GM08714 (cell line): ENCODE results near the gene MREG.
"Not testable (repeated sequence)": the region's sequence is repeated elsewhere in the genome, so short reads cannot be mapped to it uniquely, and the experiment has no call there.

Experiments used
- H3K4me3 ChIP-seq: fragments of 200-500 bp; sonication (Bioruptor generic); 2 replicates; pipeline ENCODE4 v1.5.1; 2014; ENCODE audit warnings: mild to moderate bottlenecking, low read length, inconsistent platforms
- ZNF274 ChIP-seq: IDR thresholded peaks from 2 replicates; pipeline ENCODE4 v1.6.1; 2012; ENCODE audit warnings: mild to moderate bottlenecking, low read depth, low read length

Gene MREG

DNA sequence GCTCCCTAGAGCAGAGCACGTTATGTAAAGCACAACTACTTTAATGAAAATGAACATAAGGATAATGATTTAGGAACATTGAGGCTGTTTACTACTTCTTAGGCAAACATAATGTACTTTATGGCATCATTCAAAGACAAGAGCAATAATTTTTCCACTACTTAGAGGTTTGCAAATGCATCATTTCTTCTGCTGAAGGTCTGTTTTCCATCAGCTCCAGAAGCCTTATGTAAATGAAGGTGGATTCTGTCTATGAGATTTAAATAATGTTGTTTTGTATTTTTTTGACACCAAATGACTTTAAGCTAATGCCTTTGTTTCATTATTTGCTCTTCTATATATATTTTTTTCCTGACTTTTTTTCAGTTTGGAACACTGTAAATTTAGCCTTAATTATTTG, 28.1 kb downstream of the MREG start:
- TF ChIP-seq ZNF274: no peak
- no peak overlapping the region for H3K4me3 ChIP-seq

DNA sequence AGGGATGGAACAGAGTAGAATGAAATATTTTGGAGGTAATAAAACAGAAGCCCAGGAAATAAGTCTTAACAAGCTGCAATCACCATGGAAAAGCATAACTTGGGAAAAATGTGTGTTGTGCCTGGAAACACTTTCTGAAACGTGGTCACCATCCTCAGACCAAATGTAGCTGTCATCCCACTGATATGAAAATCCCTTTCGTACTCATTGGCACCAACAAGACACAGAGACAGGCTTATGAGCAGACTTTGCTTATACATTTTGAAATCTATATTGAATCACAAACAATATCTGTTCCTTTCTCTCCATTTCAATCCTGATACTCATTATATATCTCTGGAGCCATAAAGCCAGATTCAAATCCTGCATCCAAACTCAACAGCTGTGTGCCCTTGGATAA, 28.7 kb downstream of the MREG start:
- TF ChIP-seq ZNF274: no peak

DNA sequence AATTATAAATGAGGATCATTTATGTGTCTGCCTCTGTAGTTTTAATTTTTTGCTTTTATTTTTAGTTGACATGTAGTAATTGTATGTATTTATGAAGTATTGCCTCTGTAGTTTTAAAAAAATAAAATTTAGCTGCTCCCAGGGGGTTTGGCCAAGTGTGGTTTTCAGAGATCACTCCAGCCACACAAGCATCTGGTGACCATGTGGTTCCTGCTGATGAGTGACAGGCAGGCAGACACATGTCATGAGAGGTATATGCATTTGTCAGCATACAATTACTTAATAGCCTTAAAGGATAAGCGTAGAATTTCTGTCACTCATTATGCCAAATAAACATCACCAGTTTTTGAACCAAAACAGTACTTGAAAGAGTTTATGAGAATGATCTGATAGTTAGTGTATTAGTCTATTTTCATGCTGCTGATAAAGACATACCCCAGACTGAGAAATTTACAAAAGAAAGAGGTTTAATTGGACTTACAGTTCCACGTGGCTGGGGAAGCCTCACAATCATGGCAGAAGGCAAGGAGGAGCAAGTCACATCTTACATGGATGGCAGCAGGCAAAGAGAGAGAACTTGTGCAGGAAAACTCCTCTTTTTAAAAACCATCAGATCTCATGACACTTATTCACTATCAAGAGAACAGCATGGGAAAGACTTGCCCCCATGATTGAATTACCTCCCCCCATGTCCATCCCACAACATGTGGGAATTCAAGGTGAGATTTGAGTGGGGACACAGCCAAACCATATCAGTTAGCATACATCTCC, 29.6 kb downstream of the MREG start:
- H3K4me3 ChIP-seq: no peak overlapping the region
- TF ChIP-seq ZNF274: no peak

More for the DNA sequence above, 28.7 kb downstream of the MREG start:
- no peak overlapping the region for H3K4me3 ChIP-seq

DNA sequence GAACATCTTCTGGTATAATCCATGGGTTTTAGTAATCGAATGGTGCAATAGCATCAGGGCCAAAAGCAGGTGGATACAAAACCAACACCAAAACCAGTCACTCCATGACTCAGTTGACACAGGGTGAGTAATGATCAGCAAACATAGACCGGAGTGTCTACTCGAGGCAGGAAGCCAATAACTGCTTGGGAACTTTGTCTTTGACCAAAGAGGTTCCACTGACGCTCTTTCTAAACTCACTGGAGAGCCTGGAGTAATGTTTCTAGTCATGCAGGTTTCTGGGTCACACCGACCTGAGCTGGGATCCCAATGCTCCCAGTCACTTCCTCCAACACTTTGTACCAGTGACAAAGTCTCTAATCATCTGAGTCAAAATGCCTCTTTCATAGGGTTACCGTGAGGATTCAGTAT, 30.9 kb downstream of the MREG start:
- no peak overlapping the region for H3K4me3 ChIP-seq
- no peak for TF ChIP-seq ZNF274

DNA sequence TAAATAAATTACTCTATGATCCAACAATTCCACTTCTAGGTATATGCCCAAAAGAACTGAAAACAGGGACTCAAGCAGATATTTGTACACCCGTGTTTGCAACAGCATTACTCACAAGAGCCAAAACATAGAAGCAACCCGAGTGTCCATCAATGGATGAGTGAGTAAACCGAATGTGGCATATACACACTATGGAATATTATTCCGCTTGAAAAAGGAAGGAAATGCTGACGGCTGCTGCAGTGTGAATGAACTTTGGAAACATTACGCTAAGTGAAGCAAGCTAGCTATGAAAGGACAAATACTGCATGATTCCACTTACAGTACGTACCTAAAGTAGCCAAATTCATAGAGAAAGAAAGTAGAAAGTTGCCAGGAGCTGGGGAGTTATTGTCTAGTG, 32.2 kb downstream of the MREG start:
- no peak for TF ChIP-seq ZNF274
- no peak overlapping the region for H3K4me3 ChIP-seq

DNA sequence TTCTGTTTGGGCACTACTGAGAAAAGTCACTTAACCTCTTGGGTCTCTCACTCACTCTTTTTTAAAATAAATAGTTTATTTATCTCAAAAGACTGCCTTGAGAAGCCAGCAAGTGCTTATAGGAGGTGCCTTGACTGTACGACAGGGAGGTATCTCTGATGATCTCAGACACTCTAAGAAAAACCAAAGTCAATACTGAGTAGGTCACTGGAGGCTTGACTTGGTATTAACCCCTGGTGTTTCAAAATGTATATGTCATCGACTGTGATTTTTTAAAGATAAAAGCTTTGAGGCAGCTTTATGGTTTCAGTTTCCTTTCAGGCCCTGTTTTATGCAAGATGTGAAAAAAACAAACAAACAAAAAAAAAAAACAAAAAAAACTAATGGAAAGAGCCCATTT, 33.7 kb downstream of the MREG start:
- H3K4me3 ChIP-seq: no peak overlapping the region
- TF ChIP-seq ZNF274: no peak

DNA sequence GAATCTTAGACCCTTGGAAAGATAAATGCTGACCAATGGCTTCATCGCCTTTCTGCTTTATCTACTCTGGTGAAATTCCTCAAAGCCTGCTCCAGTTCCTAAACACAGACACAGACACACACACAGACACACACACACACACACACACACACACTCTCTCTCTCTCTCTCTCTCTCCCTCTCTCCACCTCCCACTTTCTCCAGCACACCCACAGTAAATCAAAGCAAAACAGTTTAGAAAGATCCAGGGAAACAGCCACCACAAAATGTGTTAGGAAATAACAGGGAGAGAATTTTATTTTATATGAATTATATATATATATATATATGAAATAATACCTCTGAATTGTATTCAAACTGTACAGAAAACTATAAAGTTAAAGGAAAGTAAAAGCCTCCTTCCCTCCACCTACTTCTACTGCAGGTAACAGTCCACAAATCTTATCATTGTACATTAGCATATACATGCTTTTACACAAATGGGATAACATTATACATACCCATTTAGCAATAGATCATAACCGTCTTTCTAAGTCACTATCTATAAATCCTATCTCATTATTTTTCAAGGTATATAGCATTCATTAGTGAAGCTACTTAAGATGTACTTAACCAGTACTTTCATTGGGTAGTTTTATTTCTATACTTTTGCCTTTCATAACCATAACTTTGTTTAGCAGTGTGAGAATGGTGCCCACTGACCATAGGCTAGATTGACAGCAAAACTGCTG, 38.5 kb downstream of the MREG start:
- no peak overlapping the region for H3K4me3 ChIP-seq
- TF ChIP-seq ZNF274: no peak

DNA sequence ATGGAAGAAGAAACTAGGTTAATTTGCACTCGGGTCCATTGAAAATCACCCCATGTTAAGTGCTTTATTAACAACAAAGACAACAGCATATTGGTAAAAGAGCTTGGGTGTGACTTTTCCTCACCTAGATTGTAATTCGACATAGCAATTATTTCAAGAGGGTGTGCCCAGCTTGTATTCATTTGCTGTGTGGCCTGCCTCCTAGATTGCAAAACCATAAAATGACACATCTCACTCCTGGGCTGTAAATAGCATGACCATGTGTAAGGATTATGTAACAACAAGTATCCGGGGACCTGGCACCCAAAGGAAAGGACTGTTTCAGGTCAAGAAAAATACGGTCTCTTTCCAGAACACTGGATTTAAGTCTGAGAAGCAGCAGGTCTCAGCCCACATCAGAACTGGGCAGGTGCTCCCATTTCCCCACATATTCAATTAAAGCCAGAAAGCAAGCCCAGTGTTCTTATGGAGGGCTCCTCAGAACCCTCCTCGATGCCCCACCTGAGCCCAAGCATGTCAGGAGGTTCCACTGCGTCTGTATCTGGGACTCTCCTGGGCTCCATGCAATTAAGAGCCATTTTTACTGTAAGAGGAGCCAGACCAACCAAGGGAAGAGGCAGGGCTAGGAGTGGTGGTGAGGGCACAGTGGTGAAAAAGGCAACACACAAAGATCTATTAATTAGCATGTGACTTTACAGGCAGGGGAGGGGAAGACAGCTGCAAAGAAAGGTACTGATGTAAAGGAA, 39.2 kb downstream of the MREG start:
- no peak for TF ChIP-seq ZNF274
- no peak overlapping the region for H3K4me3 ChIP-seq

DNA sequence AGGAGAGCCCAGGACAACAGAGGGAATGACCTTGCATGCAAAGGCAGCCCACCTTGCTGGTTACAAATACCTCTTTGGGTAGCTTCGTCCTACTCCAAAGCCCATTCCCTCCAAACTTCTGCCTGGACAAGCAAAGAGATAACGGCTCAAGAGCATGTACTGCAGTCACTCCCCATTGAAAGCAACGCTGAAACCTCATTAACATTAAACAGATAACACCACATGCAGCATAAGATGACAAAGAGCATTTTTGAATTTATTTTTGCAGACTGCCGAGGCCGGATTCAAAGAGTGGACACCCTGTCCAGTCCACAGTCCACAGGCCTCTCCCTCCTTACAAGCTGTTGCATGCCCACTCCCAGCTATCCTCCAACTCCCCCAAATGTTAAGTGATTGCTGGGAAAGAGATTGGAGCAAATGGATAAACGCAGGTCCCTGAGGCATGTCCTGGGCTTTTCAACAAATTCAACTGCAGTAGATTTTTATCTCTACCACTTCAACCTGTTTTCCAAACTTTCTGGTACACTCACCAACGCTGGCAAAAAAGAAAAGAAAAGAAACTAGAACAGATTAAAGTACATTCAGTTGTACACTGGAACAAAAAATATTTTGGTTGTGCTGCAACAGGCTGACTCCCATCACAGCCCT, 40.1 kb downstream of the MREG start:
- no peak for TF ChIP-seq ZNF274
- no peak overlapping the region for H3K4me3 ChIP-seq

DNA sequence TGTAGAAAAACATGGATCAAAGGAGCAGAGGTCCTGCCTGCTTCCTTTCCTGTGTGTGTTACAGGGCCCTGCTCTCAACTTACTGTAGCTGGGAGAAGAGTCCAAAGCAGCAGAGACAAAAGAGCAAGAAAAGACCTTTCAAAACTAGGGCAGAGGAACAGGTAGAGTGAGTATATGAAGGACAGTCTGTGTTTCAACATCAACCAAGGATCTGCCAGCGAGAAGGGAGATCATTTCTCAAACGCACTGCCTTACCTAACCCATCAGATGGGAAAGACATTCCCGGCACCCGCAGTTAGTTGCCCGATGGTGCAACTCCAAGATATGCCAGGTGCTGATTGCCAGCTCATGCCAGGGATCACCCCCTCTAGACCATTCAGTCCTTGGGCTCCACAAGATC, 41.7 kb downstream of the MREG start:
- no peak for TF ChIP-seq ZNF274
- H3K4me3 ChIP-seq: no peak overlapping the region

DNA sequence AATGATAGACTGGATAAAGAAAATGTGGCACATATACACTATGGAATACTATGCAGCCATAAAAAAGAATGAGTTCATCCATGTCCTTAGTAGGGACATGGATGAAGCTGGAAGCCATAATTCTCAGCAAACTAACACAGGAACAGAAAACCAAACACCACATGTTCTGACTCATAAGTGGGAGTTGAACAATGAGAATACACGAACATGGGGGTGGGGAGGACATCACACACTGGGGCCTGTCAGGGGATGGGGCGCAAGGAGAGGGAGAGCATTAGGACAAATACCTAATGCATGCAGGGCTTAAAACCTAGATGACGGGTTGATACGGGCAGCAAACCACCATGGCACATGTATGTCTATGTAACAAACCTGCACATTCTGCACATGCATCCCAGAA, 42.5 kb downstream of the MREG start:
- not testable (repeated sequence) for H3K4me3 ChIP-seq

DNA sequence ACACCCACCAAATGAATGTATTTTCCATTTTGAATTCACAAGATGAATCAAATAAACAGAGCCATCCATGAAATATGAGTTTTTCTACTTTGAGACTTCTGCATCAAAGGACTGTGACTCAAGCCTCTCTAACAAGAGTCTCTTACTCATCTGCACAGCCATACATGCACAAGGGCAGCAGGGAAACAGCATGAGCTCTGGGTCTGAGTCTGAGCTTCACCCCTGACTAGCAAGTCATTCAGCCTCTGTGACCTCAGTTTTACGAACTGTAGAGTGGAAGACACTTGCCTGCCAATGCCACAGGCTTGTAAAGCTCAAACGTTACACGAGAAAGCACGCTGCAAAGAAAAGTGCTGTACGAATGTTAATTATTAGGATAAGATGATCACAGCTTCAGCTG, 42.9 kb downstream of the MREG start:
- no peak for TF ChIP-seq ZNF274
- no peak overlapping the region for H3K4me3 ChIP-seq

DNA sequence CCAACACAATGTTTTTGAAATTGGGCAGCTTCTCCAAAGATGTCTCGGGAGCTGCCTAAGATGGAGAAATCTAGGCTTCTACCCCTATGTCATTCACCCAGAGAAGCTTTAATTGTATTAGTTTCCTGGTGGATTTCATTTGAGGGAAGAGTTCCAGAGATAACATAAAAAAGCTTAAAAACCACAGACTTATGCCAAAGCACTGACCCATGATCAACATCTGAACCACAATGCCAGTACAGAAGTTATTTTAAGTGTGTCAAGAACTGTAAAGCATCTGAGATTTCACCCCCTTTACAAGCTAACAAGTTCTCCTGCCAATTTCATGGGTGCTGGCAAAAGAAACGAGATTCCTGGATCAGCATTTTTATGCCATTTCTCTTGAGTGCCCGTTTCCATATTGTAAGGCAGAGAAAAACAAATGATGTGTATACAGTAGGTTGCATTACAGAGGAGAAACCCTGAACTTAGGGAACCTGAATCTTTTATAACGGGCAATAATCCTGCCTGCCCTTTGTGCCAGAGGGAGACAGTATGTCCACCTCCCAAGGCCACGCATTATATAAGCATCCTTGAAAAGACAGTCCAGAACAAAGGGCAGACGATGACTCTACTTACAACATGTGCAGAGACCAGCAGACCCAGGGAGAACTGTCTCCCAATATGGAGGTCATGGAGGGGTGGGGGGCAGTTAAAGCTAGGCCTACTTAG, 44.1 kb downstream of the MREG start:
- no peak for TF ChIP-seq ZNF274
- no peak overlapping the region for H3K4me3 ChIP-seq

DNA sequence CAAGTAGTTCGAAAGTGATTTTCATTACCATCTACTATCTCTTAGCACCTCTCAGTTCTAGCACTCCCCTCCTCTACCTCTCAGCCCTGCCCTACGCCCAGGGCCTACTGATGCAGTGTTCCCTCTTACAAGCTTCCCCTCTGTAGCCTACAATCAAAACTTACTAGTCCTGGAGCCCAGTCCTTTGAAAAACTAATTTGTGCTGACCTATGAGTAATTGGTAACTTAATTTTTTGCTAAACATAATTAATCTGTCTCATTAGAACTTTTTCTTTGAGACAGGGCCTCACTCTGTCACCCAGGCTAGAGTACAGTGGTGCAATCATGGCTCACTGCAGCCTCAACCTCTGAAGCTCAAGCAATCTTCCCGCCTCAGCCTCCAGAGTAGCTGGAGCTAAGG, 44.9 kb downstream of the MREG start:
- no peak overlapping the region for H3K4me3 ChIP-seq
- no peak for TF ChIP-seq ZNF274
